ENCODE measurements around the gene VCL. TPM values are rescaled to one million over a fixed set of nuclear protein-coding genes. Genes with fewer than 3 reads are reported as not detected.

Gene VCL
- total RNA-seq, 1 experiment from 2014 or later = 106 TPM

- no peaks in the 10 kb centered on the region for H4K20me1 ChIP-seq (ENCODE audit: insufficient read depth)
- intact Hi-C loops (cut with micrococcal nuclease) = no loop called here
- no peaks in the 10 kb centered on the region for H3K79me2 ChIP-seq (ENCODE audit: insufficient read depth, low read length)
- ATAC-seq (no peak), DNase-seq (ENCODE audit: low read depth, low spot score) (no peak)
- no peak overlapping the region for H3K4me2 ChIP-seq (ENCODE audit: low read length)
- TF ChIP-seq EZH2 (IDR thresholded peaks at IDR 0.05) (no peak), CTCF (IDR thresholded peaks at IDR 0.05 in 2 of 3, conservative IDR thresholded peaks at IDR 0.05 in 1 of 3; ENCODE audit: borderline replicate concordance in 1 of 3, insufficient read depth in 1 of 3, low read depth in 2 of 3, low read length in 2 of 3) (no peak), MAX (IDR thresholded peaks at IDR 0.05) (no peak), POLR2A (IDR thresholded peaks at IDR 0.05; ENCODE audit: borderline replicate concordance, extremely low read depth, insufficient read depth, insufficient read length) (no peak), REST (IDR thresholded peaks at IDR 0.05; ENCODE audit: low read depth) (no peak), JUND (IDR thresholded peaks at IDR 0.05) (no peak), EZH2phosphoT487 (IDR thresholded peaks at IDR 0.05; ENCODE audit: borderline replicate concordance) (no peak), SIN3A (IDR thresholded peaks at IDR 0.05; ENCODE audit: low read depth) (no peak), POLR2AphosphoS5 (IDR thresholded peaks at IDR 0.05; ENCODE audit: low read depth, low read length) (no peak), ZNF274 (IDR thresholded peaks at IDR 0.05; ENCODE audit: low read depth, low read length) (no peak), EGR1 (IDR thresholded peaks at IDR 0.05; ENCODE audit: low read depth) (no peak), RAD21 (IDR thresholded peaks at IDR 0.05; ENCODE audit: low read depth) (no peak)
- ChIA-PET POLR2A (no interaction called here), CTCF (no interaction called here), RAD21 (ENCODE audit: low non-redundant PET in 1 of 2, low total read pairs in 2 of 2, uncharacterized antibody in 2 of 2, unreplicated experiment in 2 of 2) (no interaction called here)
- no peaks in the 10 kb centered on the region for H3K27me3 ChIP-seq (ENCODE audit: insufficient read depth, low read length)
- no peaks in the 10 kb centered on the region for H3K9me2 ChIP-seq (ENCODE audit: insufficient read depth)
- no peak overlapping the region for H3K4me3 ChIP-seq (replicated peaks in 1 of 2; ENCODE audit: low read depth in 1 of 2, low read length in 2 of 2)
- no peak overlapping the region for H2AFZ ChIP-seq (ENCODE audit: low read depth, low read length, poor library complexity, severe bottlenecking)
- H3K4me1 ChIP-seq (ENCODE audit: control insufficient read depth in 1 of 2, insufficient read depth in 2 of 2, low read length in 2 of 2) = peaks cover 15 to 24% of the 10 kb centered on the region in 2 experiments
- H3K36me3 ChIP-seq (ENCODE audit: control insufficient read depth in 1 of 2, insufficient read depth in 2 of 2, low read length in 2 of 2) = no peaks in the 10 kb centered on the region
- no peak overlapping the region for H3K9ac ChIP-seq (ENCODE audit: low read length)
- no peak overlapping the region for H3K27ac ChIP-seq (ENCODE audit: low read depth, low read length)
- BruUV-seq (replicated peaks) = no TSS peak
- no peaks in the 10 kb centered on the region for H3K9me3 ChIP-seq (ENCODE audit: control insufficient read depth in 1 of 2, insufficient read depth in 1 of 2, low read depth in 1 of 2, low read length in 2 of 2)
Observed at GRCh38 chr10:73954737-73955136, 43.2 kb upstream of the VCL start.

All from HCT116 (cell line).